HG03103 (cell line): Measurements from ENCODE around the gene ZNF213.

ENCODE experiments used
- ATAC-seq: cut with Tn5 transposase; IDR thresholded peaks from one replicate; pipeline ENCODE4 v1.9.1; 2021; ENCODE audit warnings: low read depth; ENCODE audit not compliant: unreplicated experiment

The ZNF213 gene

GRCh38 chr16:3134338-3135125 is at the start of gene ZNF213:
ZNF213 (plus strand) TSS chr16:3135029; CDS start chr16:3137281, 2,252 bp downstream.
- peak; percentile 86 for ATAC-seq

DNA sequence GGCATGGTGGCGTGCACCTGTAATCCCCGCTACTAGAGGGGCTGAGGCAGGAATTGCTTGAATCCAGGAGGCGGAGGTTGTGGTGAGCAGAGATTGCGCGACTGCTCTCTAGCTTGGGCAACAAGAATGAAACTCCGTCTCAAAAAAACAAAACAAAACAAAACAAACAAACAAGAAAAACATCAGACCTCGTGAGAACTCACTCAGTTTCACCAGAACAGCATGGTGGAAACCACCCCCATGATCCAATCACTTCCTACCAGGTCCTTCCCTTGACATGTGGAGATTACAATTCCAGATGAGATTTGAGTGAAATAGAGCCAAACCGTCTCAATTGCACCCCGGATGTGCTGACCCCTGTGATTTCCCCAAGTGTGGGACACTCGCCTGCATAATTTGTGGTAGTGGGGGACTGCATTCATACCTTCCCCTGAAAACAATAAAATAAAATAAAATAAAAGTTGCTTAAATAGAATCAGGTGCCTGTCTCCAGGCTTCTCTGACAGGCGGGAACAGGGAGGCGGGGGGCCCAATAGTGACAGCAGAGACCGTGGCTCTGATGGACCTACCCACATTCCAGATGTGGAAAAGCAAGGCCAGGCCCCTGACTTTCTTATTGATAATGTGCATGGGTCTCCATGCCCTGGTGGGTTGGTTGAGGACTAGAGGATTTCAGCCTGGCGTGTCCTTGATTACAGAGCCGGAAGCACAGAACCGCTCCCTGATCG is 48.8 kb upstream of the ZNF213 start:
- no peak for ATAC-seq

- ATAC-seq: no peak
Measured at GRCh38 chr16:3086596-3087242, 48.1 kb upstream of the ZNF213 start.

DNA sequence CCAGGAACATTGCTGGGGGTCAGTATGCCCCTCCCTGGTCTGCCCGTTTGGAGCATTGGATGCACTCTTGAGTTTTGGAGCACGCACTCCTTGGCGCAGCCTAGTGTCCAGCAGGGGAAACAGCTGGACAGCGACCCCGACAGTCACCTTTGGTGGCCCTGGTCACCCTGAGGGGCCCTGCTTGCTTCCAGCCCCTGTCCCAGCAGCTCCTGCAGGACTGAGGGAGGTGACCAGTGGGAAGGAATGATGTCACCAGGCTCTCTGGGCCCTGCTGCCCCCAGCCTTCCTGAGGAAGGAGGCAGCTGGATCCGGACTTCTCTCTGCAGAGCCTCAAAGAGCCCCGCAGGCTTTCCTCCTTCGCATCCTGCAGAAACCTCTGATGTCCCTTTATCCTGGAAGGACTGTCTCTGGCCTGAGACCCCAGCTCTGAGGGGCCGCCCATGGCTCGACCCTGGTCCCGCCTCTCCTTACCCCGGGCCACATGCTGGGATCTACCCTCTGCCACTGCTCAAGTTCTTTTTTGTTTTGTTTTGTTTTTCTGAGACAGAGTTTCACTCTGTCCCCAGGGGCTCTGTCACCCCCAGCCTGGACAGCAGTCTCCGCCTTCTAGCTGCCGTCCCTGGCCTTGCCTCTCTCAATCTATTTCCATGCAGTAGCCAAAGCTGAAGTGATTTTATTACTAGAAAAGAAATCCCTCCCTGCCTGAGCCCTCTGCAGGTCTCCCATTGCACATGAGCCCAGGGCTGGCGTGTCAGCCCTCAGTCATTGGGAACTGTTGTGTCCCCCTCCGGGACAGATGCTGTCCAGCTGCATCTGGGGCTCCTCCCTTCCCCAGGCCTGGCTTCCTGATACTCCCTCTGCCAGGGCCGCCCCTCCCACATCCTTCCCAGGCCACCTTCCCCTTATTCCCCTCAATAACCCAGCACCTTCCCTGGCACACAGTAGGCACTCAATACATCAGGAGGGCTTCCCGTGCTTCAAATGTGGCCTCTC is 47.3 kb upstream of the ZNF213 start:
- ATAC-seq: no peak

DNA sequence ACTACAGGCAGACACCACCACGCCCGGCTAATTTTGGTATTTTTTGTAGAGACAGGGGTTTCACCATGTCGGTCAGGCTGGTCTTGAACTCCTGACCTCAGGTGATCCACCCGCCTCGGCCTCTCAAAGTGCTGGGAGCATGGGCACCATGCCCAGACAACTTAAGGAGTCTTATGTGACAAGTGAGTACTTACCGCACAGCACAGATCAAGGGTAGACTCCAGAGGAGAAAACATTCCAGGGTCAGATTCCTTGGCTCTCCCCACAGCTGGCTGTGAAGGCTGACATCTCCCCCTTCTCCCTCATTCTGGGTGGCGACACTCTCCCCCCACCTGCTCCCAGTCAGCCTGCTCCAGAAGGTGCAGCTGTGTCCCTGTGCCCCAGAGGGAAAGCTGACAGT is 46.4 kb upstream of the ZNF213 start:
- no peak for ATAC-seq

GRCh38 chr16:3088925-3089716 is 45.7 kb upstream of the ZNF213 start:
- no peak for ATAC-seq

DNA sequence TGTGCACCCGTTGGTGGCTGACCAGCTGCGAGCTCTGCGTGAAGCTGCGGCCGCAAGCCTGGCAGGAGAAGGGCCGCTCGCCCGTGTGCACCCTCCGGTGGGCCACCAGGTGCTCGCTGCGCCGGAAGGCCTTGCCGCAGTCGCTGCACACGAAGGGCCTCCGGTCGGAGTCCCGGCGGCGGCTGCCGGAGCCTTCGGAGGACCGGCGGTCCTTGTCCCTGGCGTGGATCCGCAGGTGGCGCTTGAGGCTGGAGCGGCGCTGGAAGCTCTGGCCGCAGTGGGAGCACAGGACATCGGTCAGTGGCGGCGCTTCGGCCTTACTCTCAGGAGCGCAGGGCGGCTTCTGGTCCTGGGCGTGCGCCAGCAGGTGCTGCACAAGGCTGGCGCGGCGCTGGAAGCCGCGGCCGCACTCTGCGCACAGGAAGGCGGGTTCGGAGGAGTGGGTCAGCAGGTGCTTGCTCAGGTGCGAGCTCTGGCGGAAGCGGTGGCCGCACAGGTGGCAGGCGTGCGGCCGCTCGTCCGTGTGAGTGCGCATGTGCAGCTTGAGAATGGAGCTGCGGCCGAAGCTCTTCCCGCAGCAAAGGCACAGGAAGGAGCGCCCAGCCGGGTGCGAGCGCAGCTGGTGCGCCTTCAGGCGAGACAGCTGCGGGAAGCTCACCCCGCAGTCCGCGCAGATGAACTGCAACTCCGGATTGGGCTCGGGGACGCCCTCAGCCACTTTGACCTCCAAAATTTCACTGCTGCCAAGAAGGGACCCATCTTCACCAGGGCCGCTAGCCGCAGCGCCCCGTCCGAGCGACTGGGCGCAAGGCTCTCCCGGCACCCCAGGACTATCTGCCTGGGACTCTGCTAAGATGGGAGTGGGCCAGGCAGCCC is 44.9 kb upstream of the ZNF213 start:
- ATAC-seq: no peak

- no peak for ATAC-seq
Measured at GRCh38 chr16:3091551-3091950, 43.3 kb upstream of the ZNF213 start.

GRCh38 chr16:3092501-3092941 is 42.3 kb upstream of the ZNF213 start:
- ATAC-seq: no peak

GRCh38 chr16:3094289-3095027 is 40.4 kb upstream of the ZNF213 start:
- ATAC-seq: no peak

GRCh38 chr16:3095869-3096268 is 39.0 kb upstream of the ZNF213 start:
- ATAC-seq: peak; percentile 68

GRCh38 chr16:3096362-3096761 is 38.5 kb upstream of the ZNF213 start:
- ATAC-seq: no peak

DNA sequence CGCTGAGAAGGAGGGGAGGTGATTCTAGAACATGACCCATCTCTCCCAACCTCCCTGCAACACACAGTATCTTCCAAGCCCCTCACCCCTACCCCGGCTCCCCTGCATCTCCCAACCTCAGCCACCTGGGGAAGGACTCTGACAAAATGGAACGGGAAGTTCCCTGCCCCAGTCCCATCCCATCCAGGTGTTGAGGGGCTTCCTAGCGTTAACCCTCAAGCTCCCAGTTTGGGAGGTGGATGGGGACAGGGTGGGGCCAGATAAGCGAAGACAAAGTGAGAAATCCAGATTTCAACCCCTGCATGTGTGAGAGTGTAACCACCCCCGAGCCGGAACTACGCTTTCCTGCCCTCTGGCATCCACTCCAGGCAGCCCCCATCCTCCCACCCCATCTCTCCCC is 37.6 kb upstream of the ZNF213 start:
- no peak for ATAC-seq

- no peak for ATAC-seq
Measured at GRCh38 chr16:3098459-3099394, 36.1 kb upstream of the ZNF213 start, which contains the start of gene ZSCAN10. ZSCAN10 (minus strand) TSS chr16:3099294; CDS start chr16:3092937, 6,357 bp downstream.

GRCh38 chr16:3099395-3099731 is 35.5 kb upstream of the ZNF213 start:
- ATAC-seq: no peak

- no peak for ATAC-seq
Measured at GRCh38 chr16:3099732-3100499, 34.9 kb upstream of the ZNF213 start.
